K562 (cell line): ENCODE data around the gene KRTAP2-4. TPM values are rescaled to one million over a fixed set of nuclear protein-coding genes. Genes with fewer than 3 reads are reported as not detected.
A peak's percentile ranks its signal among the peaks of the same experiment; 100 is the strongest.

Experiments
- C11orf30 ChIP-seq: fragments of 450-650 bp; IDR thresholded peaks from 2 replicates; pipeline ENCODE4 v1.6.1; 2016; ENCODE audit warnings: low read depth, mild to moderate bottlenecking
- CEBPG ChIP-seq, 3 experiments: fragments of 200-800 bp in 1 of 3; sonication (Bioruptor generic) in 1 of 3; sonication (generic) in 1 of 3; formaldehyde crosslinking in 1 of 3; IDR thresholded peaks in 2 of 3; conservative IDR thresholded peaks in 1 of 3; 2 replicates each; pipeline versions ENCODE4 v1.6.1 to v1.8.0; 2016 to 2022; ENCODE audit warnings: missing compliant biosample characterization in 2 of 3, missing genetic modification characterization in 2 of 3, mild to moderate bottlenecking in 1 of 3, missing genetic modification reagents in 1 of 3
- CXXC5 ChIP-seq: fragments of 250-450 bp; sonication (Bioruptor Pico); IDR thresholded peaks from 2 replicates; pipeline ENCODE4 v1.8.0; 2022; ENCODE audit warnings: inconsistent platforms, mild to moderate bottlenecking, moderate library complexity
- FOSL1 ChIP-seq: fragments of 200-800 bp; sonication (Bioruptor generic); conservative IDR thresholded peaks from 2 replicates; pipeline ENCODE4 v1.6.1; 2016; ENCODE audit warnings: missing genetic modification characterization, missing compliant biosample characterization
- LEF1 ChIP-seq: fragments of 450-650 bp; IDR thresholded peaks from 2 replicates; pipeline ENCODE4 v1.6.1; 2016; ENCODE audit warnings: mild to moderate bottlenecking
- MAFG ChIP-seq: fragments of 450-650 bp; conservative IDR thresholded peaks from 2 replicates; pipeline ENCODE4 v1.6.1; 2016; ENCODE audit warnings: missing genetic modification characterization, missing compliant biosample characterization
- MEF2D ChIP-seq: conservative IDR thresholded peaks from 2 replicates; pipeline ENCODE4 v1.6.1; 2016; ENCODE audit warnings: low read depth, missing genetic modification characterization, missing compliant biosample characterization
- NR2C2 ChIP-seq, 2 experiments: fragments of 200-800 bp in 1 of 2; sonication (Bioruptor generic) in 1 of 2; sonication (generic) in 1 of 2; formaldehyde crosslinking in 1 of 2; IDR thresholded peaks; 2 replicates each; pipeline versions ENCODE4 v1.6.1 to v1.8.0; 2016 to 2022; ENCODE audit warnings: mild to moderate bottlenecking in 1 of 2, missing compliant biosample characterization in 1 of 2, missing genetic modification characterization in 1 of 2, missing genetic modification reagents in 1 of 2
- NR4A1 ChIP-seq, 2 experiments: fragments of 250-450 bp in 1 of 2; fragments of 450-650 bp in 1 of 2; sonication (Bioruptor Pico) in 1 of 2; IDR thresholded peaks; 2 replicates each; pipeline versions ENCODE4 v1.4.0 to v1.6.1; 2016 to 2020; ENCODE audit warnings: mild to moderate bottlenecking in 2 of 2, missing compliant biosample characterization in 1 of 2, missing genetic modification characterization in 1 of 2, moderate library complexity in 1 of 2
- NRF1 ChIP-seq, 2 experiments: fragments of 450-650 bp; IDR thresholded peaks in 1 of 2; conservative IDR thresholded peaks in 1 of 2; 2 replicates each; pipeline ENCODE4 v1.6.1; 2014; ENCODE audit warnings: mild to moderate bottlenecking in 2 of 2
- POLR3A ChIP-seq: IDR thresholded peaks from 2 replicates; pipeline ENCODE4 v1.6.1; 2011; ENCODE audit warnings: borderline replicate concordance, mild to moderate bottlenecking, moderate library complexity; ENCODE audit not compliant: insufficient read length, insufficient read depth; ENCODE audit errors: extremely low read depth
- RAD21 ChIP-seq, 2 experiments: fragments of 250-450 bp in 1 of 2; fragments of 450-650 bp in 1 of 2; sonication (Bioruptor Pico) in 1 of 2; formaldehyde crosslinking in 1 of 2; IDR thresholded peaks in 1 of 2; conservative IDR thresholded peaks in 1 of 2; 2 replicates each; pipeline versions ENCODE4 v1.4.0 to v1.8.0; 2020 to 2022; ENCODE audit warnings: mild to moderate bottlenecking in 2 of 2, moderate library complexity in 1 of 2
- RNF2 ChIP-seq: sonication (generic); IDR thresholded peaks from 2 replicates; pipeline ENCODE4 v1.6.1; 2016
- SMAD4 ChIP-seq: fragments of 250-450 bp; sonication (Bioruptor Pico); conservative IDR thresholded peaks from 2 replicates; pipeline ENCODE4 v1.8.0; 2021; ENCODE audit warnings: inconsistent platforms, mild to moderate bottlenecking, moderate library complexity
- SOX6 ChIP-seq: fragments of 450-650 bp; IDR thresholded peaks from 2 replicates; pipeline ENCODE4 v1.6.1; 2014; ENCODE audit warnings: mild to moderate bottlenecking
- ZEB2 ChIP-seq: fragments of 450-650 bp; IDR thresholded peaks from 2 replicates; pipeline ENCODE4 v1.6.1; 2016
- ZNF384 ChIP-seq: IDR thresholded peaks from 2 replicates; pipeline ENCODE4 v1.6.1; 2012; ENCODE audit warnings: low read depth, low read length, improper control_type of control experiment
- ZNF584 ChIP-seq: fragments of 200-800 bp; sonication (Bioruptor generic); IDR thresholded peaks from 2 replicates; pipeline ENCODE4 v1.6.1; 2016; ENCODE audit warnings: low read depth, mild to moderate bottlenecking, missing genetic modification characterization, missing compliant biosample characterization
- ZNF589 ChIP-seq: fragments of 200-800 bp; sonication (Bioruptor generic); IDR thresholded peaks from 2 replicates; pipeline ENCODE4 v1.6.1; 2016; ENCODE audit warnings: low read depth, missing genetic modification characterization, missing compliant biosample characterization
- polyA plus RNA-seq, 8 experiments: library from polyadenylated mRNA; depleted of rRNA in 4 of 8; stranded (reverse) in 5 of 8; unstranded in 3 of 8; fragments of >200 nt; fragmentation: Nextera tagmentation in 2 of 8; fragmentation: Illumina TruSeq in 1 of 8; extraction: Ambion mirVana in 2 of 8; extraction: Trizol in 1 of 8; gene quantifications; 2 replicates each; pipeline versions ENCODE4 v1.2.1 to v1.2.3, GENCODE V29; 2011 to 2014; ENCODE audit warnings: inconsistent platforms in 1 of 8, missing spikeins in 1 of 8
- total RNA-seq, 7 experiments: library from RNA; depleted of rRNA in 6 of 7; stranded (reverse); fragments of >200 nt in 6 of 7; fragmentation: Illumina TruSeq in 2 of 7; extraction: Trizol in 2 of 7; gene quantifications; 2 replicates each; pipeline versions ENCODE4 v1.2.1 to v1.2.3, GENCODE V29; 2011 to 2021; ENCODE audit warnings: low replicate concordance in 1 of 7
- TF ChIP-seq, protein P1 (sequence below): fragments of 250-450 bp; sonication (Bioruptor Pico); IDR thresholded peaks from 2 replicates; pipeline ENCODE4 v1.8.0; 2022; ENCODE audit warnings: inconsistent platforms, mild to moderate bottlenecking, moderate library complexity, borderline replicate concordance
- TF ChIP-seq, protein P2 (sequence below): fragments of 250-450 bp; sonication (Bioruptor Pico); IDR thresholded peaks from 2 replicates; pipeline ENCODE4 v1.4.0; 2020
- TF ChIP-seq, protein P3 (sequence below), 2 experiments: fragments of 450-650 bp; IDR thresholded peaks; 2 replicates each; pipeline ENCODE4 v1.6.1; 2016

Gene KRTAP2-4
- total and polyA plus RNA-seq, 9 of the 15 experiments (the other 6 are each of a cell fraction or from before 2014, with no cell fraction given): not detected

DNA sequence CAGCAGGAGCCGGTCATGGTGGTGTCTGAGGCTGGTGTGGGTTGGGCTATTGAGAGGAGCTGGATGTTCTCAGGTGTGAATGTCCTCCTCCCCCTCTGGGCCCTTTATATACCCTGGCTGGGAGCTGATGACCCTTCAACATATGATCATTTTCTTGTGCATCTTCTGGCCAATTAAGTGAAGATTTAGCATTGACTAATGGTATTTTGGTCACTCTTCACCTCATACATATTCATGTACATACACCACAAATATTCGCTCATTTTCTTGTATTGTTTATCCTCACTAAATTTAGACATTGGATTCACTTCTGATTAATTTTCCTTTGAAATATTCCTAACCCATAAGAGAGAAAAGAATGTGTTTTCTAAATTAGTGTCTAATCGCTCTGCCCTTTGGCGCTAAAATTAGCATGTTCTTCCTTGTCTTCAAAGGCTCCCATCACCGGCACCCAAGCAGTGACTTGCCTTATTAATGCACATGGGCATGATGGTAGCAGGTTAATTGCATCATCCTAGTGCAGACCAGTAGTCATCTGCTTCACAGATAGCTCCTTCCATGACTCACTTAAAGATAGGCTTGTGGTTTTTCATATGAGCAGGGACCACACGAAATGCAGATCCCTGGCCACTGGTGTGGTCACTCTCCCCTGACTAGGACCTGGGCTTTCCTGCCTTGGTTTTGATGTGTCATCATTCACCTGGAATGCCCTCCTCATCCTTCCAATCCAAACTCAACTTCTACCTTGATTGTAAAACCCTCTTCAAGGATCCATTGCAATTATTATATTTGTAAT lies at the start of gene KRTAP2-4 (continued):
- TF ChIP-seq, protein P1, sequence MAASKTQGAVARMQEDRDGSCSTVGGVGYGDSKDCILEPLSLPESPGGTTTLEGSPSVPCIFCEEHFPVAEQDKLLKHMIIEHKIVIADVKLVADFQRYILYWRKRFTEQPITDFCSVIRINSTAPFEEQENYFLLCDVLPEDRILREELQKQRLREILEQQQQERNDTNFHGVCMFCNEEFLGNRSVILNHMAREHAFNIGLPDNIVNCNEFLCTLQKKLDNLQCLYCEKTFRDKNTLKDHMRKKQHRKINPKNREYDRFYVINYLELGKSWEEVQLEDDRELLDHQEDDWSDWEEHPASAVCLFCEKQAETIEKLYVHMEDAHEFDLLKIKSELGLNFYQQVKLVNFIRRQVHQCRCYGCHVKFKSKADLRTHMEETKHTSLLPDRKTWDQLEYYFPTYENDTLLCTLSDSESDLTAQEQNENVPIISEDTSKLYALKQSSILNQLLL (CRISPR knock-in tag): no peak
- TF ChIP-seq CEBPG (CRISPR knock-in tag; IDR thresholded peaks at IDR 0.05) (peak; percentile 89), CEBPG (tag; conservative IDR thresholded peaks at IDR 0.05 in 1 of 2, IDR thresholded peaks at IDR 0.05 in 1 of 2) (peak; percentile 98 to 99), MEF2D (peak; percentile 30; the same call in 1 of the 2 replicates), ZEB2 (peak; percentile 81), NR4A1 (CRISPR knock-in tag; IDR thresholded peaks at IDR 0.05) (no peak), NR4A1 (tag; IDR thresholded peaks at IDR 0.05) (0 out of 2 replicates have a peak, but pooled peaks have one; percentile 66), SOX6 (0 out of 2 replicates have a peak, but pooled peaks have one; percentile 52), NRF1 (conservative IDR thresholded peaks at IDR 0.05 in 1 of 2, IDR thresholded peaks at IDR 0.05 in 1 of 2) (peak; percentile 51 to 62), ZNF384 (no peak), RNF2 (peak; percentile 66; the same call in 1 of the 2 replicates), RAD21 (CRISPR knock-in tag; conservative IDR thresholded peaks at IDR 0.05 in 1 of 2, IDR thresholded peaks at IDR 0.05 in 1 of 2) (0 out of 4 replicates have a peak, but pooled peaks of 1 of the 2 experiments have one; percentile 11), FOSL1 (peak; percentile 99), ZNF584 (CRISPR knock-in tag) (peak; percentile 84), SMAD4 (peak; percentile 75), NR2C2 (CRISPR knock-in tag; IDR thresholded peaks at IDR 0.05) (no peak), NR2C2 (tag; IDR thresholded peaks at IDR 0.05) (peak; percentile 33; the same call in 1 of the 2 replicates), LEF1 (peak; percentile 47; the same call in 1 of the 2 replicates), C11orf30 (peak; percentile 66; the same call in 1 of the 2 replicates), ZNF589 (peak; percentile 85; the same call in 1 of the 2 replicates), MAFG (tag) (peak; percentile 75), CXXC5 (peak; percentile 27; the same call in 1 of the 2 replicates), POLR3A (no peak)
- TF ChIP-seq, protein P2, sequence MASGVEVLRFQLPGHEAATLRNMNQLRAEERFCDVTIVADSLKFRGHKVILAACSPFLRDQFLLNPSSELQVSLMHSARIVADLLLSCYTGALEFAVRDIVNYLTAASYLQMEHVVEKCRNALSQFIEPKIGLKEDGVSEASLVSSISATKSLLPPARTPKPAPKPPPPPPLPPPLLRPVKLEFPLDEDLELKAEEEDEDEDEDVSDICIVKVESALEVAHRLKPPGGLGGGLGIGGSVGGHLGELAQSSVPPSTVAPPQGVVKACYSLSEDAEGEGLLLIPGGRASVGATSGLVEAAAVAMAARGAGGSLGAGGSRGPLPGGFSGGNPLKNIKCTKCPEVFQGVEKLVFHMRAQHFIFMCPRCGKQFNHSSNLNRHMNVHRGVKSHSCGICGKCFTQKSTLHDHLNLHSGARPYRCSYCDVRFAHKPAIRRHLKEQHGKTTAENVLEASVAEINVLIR (CRISPR knock-in tag): peak; percentile 34; the same call in 1 of the 2 replicates
- TF ChIP-seq, protein P3, sequence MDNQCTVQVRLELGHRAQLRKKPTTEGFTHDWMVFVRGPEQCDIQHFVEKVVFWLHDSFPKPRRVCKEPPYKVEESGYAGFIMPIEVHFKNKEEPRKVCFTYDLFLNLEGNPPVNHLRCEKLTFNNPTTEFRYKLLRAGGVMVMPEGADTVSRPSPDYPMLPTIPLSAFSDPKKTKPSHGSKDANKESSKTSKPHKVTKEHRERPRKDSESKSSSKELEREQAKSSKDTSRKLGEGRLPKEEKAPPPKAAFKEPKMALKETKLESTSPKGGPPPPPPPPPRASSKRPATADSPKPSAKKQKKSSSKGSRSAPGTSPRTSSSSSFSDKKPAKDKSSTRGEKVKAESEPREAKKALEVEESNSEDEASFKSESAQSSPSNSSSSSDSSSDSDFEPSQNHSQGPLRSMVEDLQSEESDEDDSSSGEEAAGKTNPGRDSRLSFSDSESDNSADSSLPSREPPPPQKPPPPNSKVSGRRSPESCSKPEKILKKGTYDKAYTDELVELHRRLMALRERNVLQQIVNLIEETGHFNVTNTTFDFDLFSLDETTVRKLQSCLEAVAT (IDR thresholded peaks at IDR 0.05): peak in 1 of 2 experiments; percentile 67; a peak in 1 of 4 replicates
